Germinal center (tissue), 1 donor: Measurements from ENCODE around the gene ITGBL1.

Experiments used
- DNase-seq: peaks from one replicate; pipeline ENCODE4 v3.0.0; 2012; ENCODE audit warnings: mixed read lengths, low spot score

The ITGBL1 gene

GRCh38 chr13:101452519-101453485 lies at the start of gene ITGBL1:
ITGBL1 (plus strand) TSS chr13:101452675; CDS start chr13:101452834, 159 bp downstream.
- DNase-seq, result no peak

GRCh38 chr13:101406791-101407190 lies 45.7 kb upstream of the ITGBL1 start:
- no peak for DNase-seq

- DNase-seq, result no peak
Measured at GRCh38 chr13:101408154-101408553, 44.3 kb upstream of the ITGBL1 start.

- no peak for DNase-seq
Measured at GRCh38 chr13:101408992-101409656, 43.4 kb upstream of the ITGBL1 start.

- DNase-seq, result no peak
Measured at GRCh38 chr13:101412076-101412475, 40.4 kb upstream of the ITGBL1 start.

- no peak for DNase-seq
Measured at GRCh38 chr13:101415358-101416174, 36.9 kb upstream of the ITGBL1 start.

- no peak for DNase-seq
Measured at GRCh38 chr13:101416181-101417042, 36.1 kb upstream of the ITGBL1 start, which contains the start of gene NALCN. NALCN (minus strand) TSS chr13:101416508; CDS start chr13:101399126, 17,382 bp downstream.

GRCh38 chr13:101417043-101417406 lies 35.5 kb upstream of the ITGBL1 start:
- no peak for DNase-seq

GRCh38 chr13:101417501-101417900 lies 35.0 kb upstream of the ITGBL1 start:
- no peak for DNase-seq

GRCh38 chr13:101423872-101424271 lies 28.6 kb upstream of the ITGBL1 start:
- DNase-seq, result no peak

- DNase-seq, result no peak
Measured at GRCh38 chr13:101424381-101425155, 27.9 kb upstream of the ITGBL1 start.

- no peak for DNase-seq
Measured at GRCh38 chr13:101425156-101425471, 27.4 kb upstream of the ITGBL1 start.

- DNase-seq, result no peak
Measured at GRCh38 chr13:101425623-101426022, 26.9 kb upstream of the ITGBL1 start.

- DNase-seq, result no peak
Measured at GRCh38 chr13:101429733-101430132, 22.7 kb upstream of the ITGBL1 start.

- no peak for DNase-seq
Measured at GRCh38 chr13:101433895-101434294, 18.6 kb upstream of the ITGBL1 start.

GRCh38 chr13:101434486-101434885 lies 18.0 kb upstream of the ITGBL1 start:
- no peak for DNase-seq

GRCh38 chr13:101447852-101448251 lies 4.6 kb upstream of the ITGBL1 start:
- DNase-seq, result no peak

GRCh38 chr13:101449790-101450748 lies 2.4 kb upstream of the ITGBL1 start:
- DNase-seq, result no peak

GRCh38 chr13:101450749-101451130 lies 1.7 kb upstream of the ITGBL1 start:
- DNase-seq, result no peak
